Kidney tubule cell (primary cell): ENCODE results near the gene IL25.
A peak's percentile ranks its signal among the peaks of the same experiment; 100 is the strongest.

Source experiments
- DNase-seq: peaks from one replicate; pipeline ENCODE4 v3.0.0-alpha.2; 2018; ENCODE audit warnings: low spot score

IL25 gene

GRCh38 chr14:23353433-23353780, 19.2 kb upstream of the IL25 start:
- DNase-seq, result no peak

GRCh38 chr14:23354990-23355389, 17.6 kb upstream of the IL25 start:
- DNase-seq, result no peak

GRCh38 chr14:23355871-23356435, 16.7 kb upstream of the IL25 start:
- no peak for DNase-seq

DNA sequence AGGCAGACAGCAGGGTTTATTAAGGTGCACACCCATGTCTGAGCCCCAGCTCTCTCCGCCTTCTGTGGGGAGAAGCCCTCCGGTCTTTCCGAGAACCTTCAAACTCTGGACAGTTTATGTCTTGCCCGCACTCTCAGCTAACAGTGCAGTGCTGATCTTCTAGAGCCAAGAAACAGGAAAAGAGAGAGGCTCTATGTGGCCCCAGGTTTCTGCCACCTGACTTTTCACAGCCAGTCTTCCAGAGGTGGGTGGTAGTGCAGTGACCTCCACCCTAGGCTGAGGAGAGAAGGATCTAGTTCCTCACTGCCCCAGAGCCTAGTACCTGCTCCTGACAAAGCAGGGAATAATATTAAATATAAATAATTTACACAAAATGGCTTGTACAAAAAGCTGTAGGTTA, 15.9 kb upstream of the IL25 start:
- DNase-seq, result no peak

DNA sequence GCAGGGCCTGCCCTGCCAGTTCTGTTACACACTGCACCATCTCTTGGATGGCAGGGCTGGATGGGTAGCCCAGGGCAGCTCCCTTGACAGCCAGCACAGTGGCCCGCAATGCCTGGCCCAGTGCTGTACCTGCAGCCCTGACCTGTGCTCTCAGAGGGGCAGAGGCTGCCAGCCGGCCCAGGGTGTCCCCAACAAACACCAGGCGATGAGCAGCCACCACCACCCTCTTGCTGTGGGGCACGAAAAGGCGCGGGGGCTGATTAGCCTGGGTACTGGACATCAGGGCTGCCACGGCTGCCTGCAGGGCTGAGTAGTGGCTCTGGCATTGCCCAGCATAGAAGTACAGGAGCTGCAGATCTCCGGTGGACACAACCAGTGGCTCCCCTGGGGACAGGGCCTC, 15.3 kb upstream of the IL25 start:
- no peak for DNase-seq

DNA sequence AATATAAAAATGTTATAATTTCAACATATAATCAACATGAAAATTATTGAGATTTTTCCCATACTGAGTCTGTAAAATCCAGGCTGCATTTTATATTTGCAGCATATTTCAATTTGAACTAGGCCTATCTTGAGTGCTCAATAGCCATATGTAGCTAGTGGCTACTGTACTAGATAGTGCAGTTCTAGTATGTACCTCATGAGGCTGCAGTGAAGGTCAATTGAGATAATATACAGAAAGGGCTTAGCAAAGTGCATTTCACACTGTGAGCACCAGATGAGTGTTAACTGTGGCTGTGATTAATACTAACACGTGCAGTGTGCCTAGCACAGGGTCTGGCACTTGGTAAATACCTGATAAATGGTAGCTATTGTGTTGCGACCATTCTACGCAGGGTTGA, 14.6 kb upstream of the IL25 start:
- DNase-seq, result no peak

DNA sequence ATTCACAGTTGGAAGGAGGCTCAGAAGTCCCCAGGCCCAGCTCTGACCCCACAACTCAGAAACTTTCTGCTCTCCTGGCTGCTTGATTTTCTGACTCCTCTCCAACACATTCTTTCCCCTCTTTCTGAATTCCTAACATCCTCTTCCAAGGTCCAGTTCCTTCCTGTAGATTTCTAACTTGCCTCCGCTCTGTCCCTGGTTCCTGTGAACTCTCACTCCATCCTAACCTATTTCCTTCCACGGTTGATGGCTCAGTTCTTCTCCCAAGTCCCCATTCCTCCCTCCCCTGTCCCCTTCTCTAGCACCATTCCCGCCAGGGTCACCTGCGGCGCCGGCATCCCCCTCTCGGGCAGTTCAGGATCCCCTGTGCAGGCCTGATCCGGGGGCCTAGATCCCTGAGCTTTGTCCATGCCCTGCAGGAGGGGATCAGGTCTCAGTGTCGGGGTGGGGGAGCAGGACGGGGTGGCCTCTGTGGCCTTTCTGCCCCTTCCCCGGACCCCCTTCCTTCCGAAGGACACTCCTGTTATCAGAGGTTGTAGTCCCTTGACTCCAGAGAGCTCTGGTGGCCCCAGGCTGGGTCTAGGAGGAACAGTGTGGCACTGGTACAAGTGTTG, 13.9 kb upstream of the IL25 start:
- no peak for DNase-seq

- DNase-seq, result no peak
These were observed 13.4 kb upstream of the IL25 start for GRCh38 chr14:23359167-23359626.

DNA sequence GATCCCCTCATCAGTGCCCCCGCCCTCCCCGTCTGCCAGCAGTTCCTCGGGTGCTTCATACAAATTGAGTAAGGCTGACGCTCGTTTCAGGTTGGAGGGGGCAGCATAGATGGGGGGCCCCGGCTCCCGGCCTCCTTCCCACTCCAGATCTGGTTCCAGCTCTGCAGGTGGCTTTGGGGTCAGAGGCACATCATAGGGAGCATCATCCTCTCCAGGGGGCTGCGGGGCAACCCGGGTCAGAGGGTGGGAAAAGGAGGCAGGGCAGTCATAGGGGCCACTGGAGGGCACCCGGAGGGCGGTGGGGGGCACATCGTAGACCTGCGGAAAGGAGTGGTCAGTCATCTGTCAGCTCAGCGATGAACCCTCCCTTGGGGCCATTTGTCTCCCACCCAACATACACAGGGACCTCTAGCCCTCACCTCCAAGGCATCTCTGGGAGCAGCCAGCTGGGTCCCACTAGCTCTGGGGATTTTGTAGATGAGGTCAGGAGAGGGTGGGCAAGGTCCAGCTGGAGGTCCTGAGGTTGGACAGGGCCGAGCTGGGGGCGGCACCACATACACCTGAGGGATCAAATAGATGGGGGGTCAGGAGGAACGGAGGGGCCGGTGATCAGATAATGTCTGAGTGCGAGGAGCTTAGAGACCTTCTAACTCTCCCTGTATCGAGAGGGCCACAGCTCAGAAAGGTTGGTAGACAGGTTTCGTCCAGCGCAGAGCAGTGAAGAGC, 12.7 kb upstream of the IL25 start:
- DNase-seq, result no peak

GRCh38 chr14:23360496-23360895, 12.1 kb upstream of the IL25 start:
- no peak for DNase-seq

GRCh38 chr14:23361320-23361719, 11.3 kb upstream of the IL25 start:
- peak; percentile 39 for DNase-seq

DNA sequence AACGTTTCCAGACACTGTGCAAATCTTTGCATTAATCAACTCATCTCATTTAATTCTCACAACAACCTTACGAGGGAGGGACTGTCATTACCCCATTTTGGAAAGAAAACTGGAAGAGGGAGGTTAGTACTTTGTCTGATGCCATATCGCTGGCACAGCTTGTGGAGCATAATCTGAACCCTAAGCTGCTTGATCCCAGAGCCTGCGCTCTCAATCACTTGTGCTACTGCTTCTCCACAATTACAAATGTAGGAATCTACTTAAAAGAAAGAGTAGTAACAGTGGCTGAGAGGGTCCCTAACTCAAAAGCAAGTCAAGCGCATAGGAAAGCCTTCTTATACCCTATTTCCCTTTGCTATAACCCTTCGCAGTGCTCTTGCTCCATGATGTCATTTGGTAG, 10.8 kb upstream of the IL25 start:
- no peak for DNase-seq

DNA sequence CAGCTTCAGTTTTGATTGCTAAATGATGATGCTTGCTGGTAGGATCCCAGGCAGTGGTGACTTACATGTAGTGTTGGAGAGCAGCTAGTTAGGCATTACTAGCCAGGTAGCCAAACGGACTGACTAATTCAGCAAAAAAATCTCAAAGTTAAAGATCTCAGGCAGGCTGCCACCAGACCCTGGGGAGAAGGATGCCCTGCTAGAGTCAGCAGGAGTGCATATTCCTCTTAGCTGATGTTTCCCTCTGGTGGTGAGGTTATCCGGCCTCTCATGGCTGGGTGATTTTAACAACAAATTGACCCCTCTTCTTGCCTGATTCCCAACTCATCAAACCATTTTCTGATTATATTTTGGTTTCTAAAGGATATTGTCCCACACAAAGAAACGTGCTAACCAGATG, 10.4 kb upstream of the IL25 start:
- peak; percentile 31 for DNase-seq

- DNase-seq, result no peak
These were observed 8.2 kb upstream of the IL25 start for GRCh38 chr14:23364164-23365035.

GRCh38 chr14:23365036-23365731, 7.4 kb upstream of the IL25 start, which contains the start of gene EFS:
Gene EFS (minus strand): TSS chr14:23365172. CDS start chr14:23365025, 147 bp downstream.
- no peak for DNase-seq

DNA sequence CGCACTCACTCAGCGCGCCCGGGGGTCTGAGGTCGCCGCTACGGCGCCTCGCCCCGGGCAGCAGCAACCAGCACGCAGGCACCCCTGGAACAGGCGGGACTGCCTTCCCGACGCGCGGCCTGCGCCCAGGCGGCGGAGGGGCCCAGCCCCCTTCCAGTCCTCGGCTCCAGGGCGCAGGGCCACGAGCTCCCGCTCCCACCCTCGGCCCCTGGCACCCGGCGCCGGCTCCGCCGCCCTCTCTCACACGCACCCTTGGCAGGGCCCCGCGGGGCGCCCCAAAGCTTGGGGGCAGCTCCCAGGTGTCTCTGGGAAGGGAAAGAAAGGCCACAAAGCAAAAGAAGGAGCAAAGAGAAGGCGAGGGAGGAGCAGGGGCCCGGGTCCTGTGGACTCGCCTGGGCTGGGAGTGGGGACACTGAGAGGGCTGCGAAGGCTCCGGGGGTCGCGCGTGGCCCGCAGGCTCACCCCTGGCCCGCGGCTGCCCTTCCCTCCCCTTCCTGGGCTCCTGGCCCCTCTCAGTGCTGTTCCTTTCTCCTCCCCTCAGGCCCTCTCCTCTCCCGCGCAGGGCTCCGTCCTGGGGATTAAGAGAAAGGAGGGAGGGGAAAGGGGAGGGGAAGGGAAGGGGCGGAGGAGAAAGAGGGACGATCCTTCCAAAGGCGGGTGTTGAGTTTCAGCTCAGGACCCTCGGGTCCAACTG, 6.7 kb upstream of the IL25 start:
- no peak for DNase-seq

- DNase-seq, result no peak
These were observed 6.1 kb upstream of the IL25 start for GRCh38 chr14:23366426-23366921.

DNA sequence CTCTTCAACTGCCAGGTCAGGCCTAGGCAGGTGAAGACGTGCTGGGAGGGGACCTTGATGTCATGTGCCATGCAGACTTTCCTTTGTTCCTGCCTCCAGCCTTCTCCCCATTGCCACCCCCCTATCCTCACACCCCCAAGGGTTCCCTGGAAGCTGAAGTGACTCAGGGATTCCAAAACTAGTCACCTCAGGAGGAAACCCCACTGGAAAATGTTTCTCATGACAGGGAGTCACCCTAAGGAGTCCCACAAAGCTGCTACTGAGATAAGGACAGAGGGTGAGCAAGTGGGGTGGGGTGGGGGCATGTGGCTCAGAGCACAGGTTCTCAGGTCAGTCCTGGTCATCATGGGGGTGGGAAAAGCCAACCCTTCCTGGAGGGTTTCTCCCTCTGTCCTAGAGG, 2.4 kb upstream of the IL25 start:
- DNase-seq, result no peak

DNA sequence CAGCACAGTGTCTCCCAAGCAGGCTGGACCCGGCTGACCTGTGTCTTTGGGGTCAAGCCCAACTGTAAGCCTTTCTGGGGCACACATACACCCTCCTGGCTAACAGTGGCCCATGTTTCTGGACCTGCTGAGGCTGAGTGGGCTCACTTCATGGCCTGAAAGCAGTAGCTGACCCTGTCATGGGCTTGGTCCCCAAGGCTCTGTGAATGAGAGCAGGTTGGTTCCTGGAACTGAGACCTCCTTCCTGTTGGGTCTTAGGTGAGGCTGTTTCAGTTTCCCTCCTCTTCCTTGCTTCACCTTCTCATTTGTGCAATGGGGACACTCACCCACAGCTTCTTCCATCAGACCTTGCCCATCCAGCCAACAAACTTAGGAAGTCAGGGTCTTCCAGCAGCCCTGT, 744 bp upstream of the IL25 start:
- DNase-seq, result no peak

- DNase-seq, result no peak
These were observed 432 bp downstream of the IL25 start for GRCh38 chr14:23373041-23373440.
